ENCODE results near the gene HERC4.
"Not testable (repeated sequence)": the region's sequence is repeated elsewhere in the genome, so short reads cannot be mapped to it uniquely, and the experiment has no call there.

The HERC4 gene

GRCh38 chr10:67936416-67936815 lies 138.7 kb downstream of the HERC4 start:
- DNase-seq: no peak

GRCh38 chr10:67935223-67935622 lies 139.9 kb downstream of the HERC4 start:
- no peak for DNase-seq

GRCh38 chr10:67934336-67934735 lies 140.7 kb downstream of the HERC4 start:
- DNase-seq: no peak

- no peak for DNase-seq
Measured at GRCh38 chr10:67933199-67933598, 141.9 kb downstream of the HERC4 start.

- DNase-seq: no peak
Measured at GRCh38 chr10:67926951-67927350, 148.1 kb downstream of the HERC4 start.

- no peak for DNase-seq
Measured at GRCh38 chr10:67925449-67926005, 149.6 kb downstream of the HERC4 start.

- no peak for DNase-seq
Measured at GRCh38 chr10:67924136-67924535, 150.9 kb downstream of the HERC4 start.

GRCh38 chr10:67923551-67923950 lies 151.5 kb downstream of the HERC4 start:
- DNase-seq: no peak

GRCh38 chr10:67921065-67921464 lies 154.0 kb downstream of the HERC4 start:
- DNase-seq: no peak

- DNase-seq: no peak
Measured at GRCh38 chr10:67917679-67918078, 157.4 kb downstream of the HERC4 start.

- DNase-seq: no peak
Measured at GRCh38 chr10:67917169-67917568, 157.9 kb downstream of the HERC4 start.

- no peak for DNase-seq
Measured at GRCh38 chr10:67914777-67915340, 160.2 kb downstream of the HERC4 start.

- DNase-seq: no peak
Measured at GRCh38 chr10:67912331-67912946, 162.6 kb downstream of the HERC4 start.

GRCh38 chr10:67903581-67903980 lies 171.5 kb downstream of the HERC4 start:
- DNase-seq: no peak

- DNase-seq: no peak
Measured at GRCh38 chr10:67893637-67894036, 181.4 kb downstream of the HERC4 start.

- no peak for DNase-seq
Measured at GRCh38 chr10:67884842-67885670, 190.0 kb downstream of the HERC4 start.

- peak; percentile 38 for DNase-seq
Measured at GRCh38 chr10:67884313-67884841, 190.7 kb downstream of the HERC4 start, which contains the start of gene SIRT1. Gene SIRT1 (plus strand): TSS chr10:67884656. CDS start chr10:67884722, 66 bp downstream.

- no peak for DNase-seq
Measured at GRCh38 chr10:67883710-67884312, 191.3 kb downstream of the HERC4 start.

GRCh38 chr10:67878133-67878532 lies 196.9 kb downstream of the HERC4 start:
- no peak for DNase-seq

GRCh38 chr10:67877421-67877820 lies 197.7 kb downstream of the HERC4 start:
- not testable (repeated sequence) for DNase-seq

- no peak for DNase-seq
Measured at GRCh38 chr10:67875340-67876238, 199.5 kb downstream of the HERC4 start.

Data from NCI-H2029 treated with DMSO at 0.1 percent for 48 hours (cell line).